Activated T-helper 1 cell treated with Interleukin-2 at 50 U/mL for 16 hours (primary cell): Measurements from ENCODE around the gene ZNF581.

Source experiments
- DNase-seq: peaks from one replicate; pipeline ENCODE4 v3.0.0-alpha.2; 2020; ENCODE audit warnings: low read depth

ZNF581 gene

GRCh38 chr19:55680339-55681130 lies 37.1 kb downstream of the ZNF581 start:
- DNase-seq, result no peak

- no peak for DNase-seq
These were observed 38.0 kb downstream of the ZNF581 start for GRCh38 chr19:55681131-55682092.

GRCh38 chr19:55683449-55684261 lies 40.2 kb downstream of the ZNF581 start:
- DNase-seq, result no peak

- no peak for DNase-seq
These were observed 41.7 kb downstream of the ZNF581 start for GRCh38 chr19:55684946-55685681.

- DNase-seq, result no peak
These were observed 42.3 kb downstream of the ZNF581 start for GRCh38 chr19:55685776-55686175.

- no peak for DNase-seq
These were observed 43.0 kb downstream of the ZNF581 start for GRCh38 chr19:55686311-55687050.

- DNase-seq, result no peak
These were observed 44.1 kb downstream of the ZNF581 start for GRCh38 chr19:55687281-55688201.

- DNase-seq, result no peak
These were observed 45.2 kb downstream of the ZNF581 start for GRCh38 chr19:55688422-55689218.

GRCh38 chr19:55689411-55690108 lies 46.1 kb downstream of the ZNF581 start:
- DNase-seq, result no peak

- DNase-seq, result no peak
These were observed 46.8 kb downstream of the ZNF581 start for GRCh38 chr19:55690109-55690768.

GRCh38 chr19:55690769-55691545 lies 47.5 kb downstream of the ZNF581 start:
- no peak for DNase-seq

GRCh38 chr19:55691561-55692481 lies 48.4 kb downstream of the ZNF581 start:
- DNase-seq, result no peak

GRCh38 chr19:55692681-55693081 lies 49.2 kb downstream of the ZNF581 start:
- DNase-seq, result no peak

- DNase-seq, result no peak
These were observed 50.0 kb downstream of the ZNF581 start for GRCh38 chr19:55693336-55693974.

- no peak for DNase-seq
These were observed 50.8 kb downstream of the ZNF581 start for GRCh38 chr19:55694241-55694655.
